Stomach (tissue), 4 donors: ENCODE data around the gene RAB1B.

ENCODE experiments used
- POLR2A ChIP-seq, 4 donors: fragments of 450-650 bp; IDR thresholded peaks; one replicate each; pipeline ENCODE4 v1.6.1; 2016; ENCODE audit warnings: antibody characterized with exemption in 4 of 4, control low read depth in 2 of 4, mild to moderate bottlenecking in 1 of 4, moderate library complexity in 1 of 4
- TF ChIP-seq, protein P1 (sequence below), 7 experiments: fragments of 450-650 bp in 4 of 7; fragments of 200-600 bp in 3 of 7; sonication (generic) in 3 of 7; IDR thresholded peaks; one replicate each; pipeline ENCODE4 v1.5.1; 2016 to 2019; ENCODE audit warnings: antibody characterized with exemption in 7 of 7, control low read depth in 2 of 7, mild to moderate bottlenecking in 1 of 7

GRCh38 chr11:66242095-66242765 is 26.2 kb upstream of the RAB1B start:
- no peak for TF ChIP-seq POLR2A (IDR thresholded peaks at IDR 0.05)
- TF ChIP-seq, protein P1, sequence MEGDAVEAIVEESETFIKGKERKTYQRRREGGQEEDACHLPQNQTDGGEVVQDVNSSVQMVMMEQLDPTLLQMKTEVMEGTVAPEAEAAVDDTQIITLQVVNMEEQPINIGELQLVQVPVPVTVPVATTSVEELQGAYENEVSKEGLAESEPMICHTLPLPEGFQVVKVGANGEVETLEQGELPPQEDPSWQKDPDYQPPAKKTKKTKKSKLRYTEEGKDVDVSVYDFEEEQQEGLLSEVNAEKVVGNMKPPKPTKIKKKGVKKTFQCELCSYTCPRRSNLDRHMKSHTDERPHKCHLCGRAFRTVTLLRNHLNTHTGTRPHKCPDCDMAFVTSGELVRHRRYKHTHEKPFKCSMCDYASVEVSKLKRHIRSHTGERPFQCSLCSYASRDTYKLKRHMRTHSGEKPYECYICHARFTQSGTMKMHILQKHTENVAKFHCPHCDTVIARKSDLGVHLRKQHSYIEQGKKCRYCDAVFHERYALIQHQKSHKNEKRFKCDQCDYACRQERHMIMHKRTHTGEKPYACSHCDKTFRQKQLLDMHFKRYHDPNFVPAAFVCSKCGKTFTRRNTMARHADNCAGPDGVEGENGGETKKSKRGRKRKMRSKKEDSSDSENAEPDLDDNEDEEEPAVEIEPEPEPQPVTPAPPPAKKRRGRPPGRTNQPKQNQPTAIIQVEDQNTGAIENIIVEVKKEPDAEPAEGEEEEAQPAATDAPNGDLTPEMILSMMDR (IDR thresholded peaks at IDR 0.05), result no peak
